NCI-H1436 treated with DMSO at 0.1 percent for 48 hours (cell line): ENCODE measurements around the gene ZNF124.

ENCODE experiments used
- DNase-seq: peaks from one replicate; lab custom pipeline; 2025; lab: John Stamatoyannopoulos, UW

The ZNF124 gene

GRCh38 chr1:247111700-247112478 is 59.9 kb downstream of the ZNF124 start:
- DNase-seq = no peak

GRCh38 chr1:247111259-247111699 is 60.5 kb downstream of the ZNF124 start:
- no peak for DNase-seq

- no peak for DNase-seq
Measured at GRCh38 chr1:247110627-247111258, 61.1 kb downstream of the ZNF124 start.

- no peak for DNase-seq
Measured at GRCh38 chr1:247107694-247108093, 64.1 kb downstream of the ZNF124 start.

GRCh38 chr1:247105966-247106365 is 65.9 kb downstream of the ZNF124 start:
- DNase-seq = no peak
